SK-N-SH (cell line): ENCODE data around the gene PEDS1. TPM values are rescaled to one million over a fixed set of nuclear protein-coding genes. Genes with fewer than 3 reads are reported as not detected.
"Not testable (repeated sequence)": the region's sequence is repeated elsewhere in the genome, so short reads cannot be mapped to it uniquely, and the experiment has no call there.

Experiments
- CTCF ChIA-PET: fragments of 300-600, 350-600 bp; formaldehyde crosslinking; extraction: SDS; loops from one replicate; lab custom pipeline; 2021; lab: Yijun Ruan, JAX
- POLR2A ChIA-PET: fragments of 350-600 bp; sonication (Branson Sonifier 250); formaldehyde crosslinking; extraction: SDS; loops from one replicate; lab custom pipeline; 2020; ENCODE audit warnings: antibody characterized with exemption, inconsistent platforms; lab: Yijun Ruan, JAX
- DNase-seq: peaks from one replicate; pipeline ENCODE4 v3.0.0; 2012
- H2AFZ ChIP-seq: fragments of 200-600 bp; sonication (generic); 2 replicates; pipeline ENCODE4 v1.8.1; 2016; ENCODE audit warnings: antibody characterized with exemption, mild to moderate bottlenecking, low read depth
- H3F3A ChIP-seq: fragments of 200-600 bp; sonication (generic); replicated peaks from 2 replicates; pipeline ENCODE3; 2016; ENCODE audit warnings: antibody characterized with exemption, mild to moderate bottlenecking; ENCODE audit not compliant: insufficient read depth
- H3K27ac ChIP-seq, 2 experiments: fragments of 200-500 bp in 1 of 2; fragments of 200-600 bp in 1 of 2; sonication (Bioruptor generic) in 1 of 2; sonication (generic), shearing (Covaris generic) in 1 of 2; 2 replicates each; pipeline versions ENCODE4 v1.5.1 to v1.6.1; 2014 to 2016; ENCODE audit warnings: low read depth in 2 of 2, inconsistent platforms in 1 of 2, low read length in 1 of 2, mild to moderate bottlenecking in 1 of 2, mixed read lengths in 1 of 2
- H3K27me3 ChIP-seq: fragments of 200-600 bp; sonication (generic), shearing (Covaris generic); 2 replicates; pipeline ENCODE4 v1.6.1; 2016; ENCODE audit warnings: mixed run types; ENCODE audit not compliant: insufficient read depth
- H3K36me3 ChIP-seq, 2 experiments: fragments of 200-500 bp in 1 of 2; fragments of 200-600 bp in 1 of 2; sonication (Bioruptor generic) in 1 of 2; sonication (generic) in 1 of 2; replicated peaks in 1 of 2; 2 replicates each; pipeline versions ENCODE3 to v1.5.1; 2014 to 2016; ENCODE audit warnings: low read length in 1 of 2, mild to moderate bottlenecking in 1 of 2; ENCODE audit not compliant: insufficient read depth in 2 of 2, control insufficient read depth in 1 of 2
- H3K4me1 ChIP-seq, 2 experiments: fragments of 200-500 bp in 1 of 2; fragments of 200-600 bp in 1 of 2; sonication (Bioruptor generic) in 1 of 2; sonication (generic), shearing (Covaris generic) in 1 of 2; 2 replicates each; pipeline versions ENCODE4 v1.5.1 to v1.6.1; 2014 to 2016; ENCODE audit warnings: low read depth in 1 of 2, low read length in 1 of 2, mixed run types in 1 of 2; ENCODE audit not compliant: insufficient read depth in 2 of 2, control insufficient read depth in 1 of 2
- H3K4me2 ChIP-seq: fragments of 200-600 bp; sonication (generic), shearing (Covaris generic); 2 replicates; pipeline ENCODE4 v1.6.1; 2017; ENCODE audit warnings: mixed run types
- H3K4me3 ChIP-seq, 2 experiments: fragments of 200-500 bp in 1 of 2; fragments of 200-600 bp in 1 of 2; sonication (Bioruptor generic) in 1 of 2; sonication (generic), shearing (Covaris generic) in 1 of 2; 2 replicates each; pipeline versions ENCODE4 v1.5.1 to v1.8.1; 2014 to 2016; ENCODE audit warnings: low read depth in 2 of 2, inconsistent platforms in 1 of 2, low read length in 1 of 2, mild to moderate bottlenecking in 1 of 2, mixed read lengths in 1 of 2, moderate library complexity in 1 of 2
- H3K79me2 ChIP-seq: fragments of 200-600 bp; sonication (generic); 2 replicates; pipeline ENCODE4 v1.8.1; 2017; ENCODE audit warnings: mild to moderate bottlenecking; ENCODE audit not compliant: insufficient read depth
- H3K9ac ChIP-seq: fragments of 200-600 bp; sonication (generic); 2 replicates; pipeline ENCODE4 v1.6.1; 2017; ENCODE audit warnings: mixed run types
- H3K9me2 ChIP-seq: fragments of 200-600 bp; sonication (generic); 2 replicates; pipeline ENCODE4 v1.6.1; 2017; ENCODE audit warnings: mixed run types
- H3K9me3 ChIP-seq: fragments of 200-600 bp; sonication (generic); 2 replicates; pipeline ENCODE4 v1.6.1; 2017; ENCODE audit warnings: mixed run types, mild to moderate bottlenecking, moderate library complexity
- H4K20me1 ChIP-seq: fragments of 200-600 bp; sonication (generic); 2 replicates; pipeline ENCODE4 v1.6.1; 2017; ENCODE audit warnings: mild to moderate bottlenecking, mixed run types; ENCODE audit not compliant: insufficient read depth
- CHD2 ChIP-seq: fragments of 150-350 bp; IDR thresholded peaks from 2 replicates; pipeline ENCODE4 v1.6.1; 2018; ENCODE audit warnings: low read length; ENCODE audit not compliant: partially characterized antibody
- EP300 ChIP-seq, 2 experiments: IDR thresholded peaks; 2 replicates each; pipeline versions ENCODE4 v1.4.0 to v1.6.1; 2012; ENCODE audit warnings: borderline replicate concordance in 1 of 2, low read depth in 1 of 2, low read length in 1 of 2
- FOSL2 ChIP-seq: IDR thresholded peaks from 2 replicates; pipeline ENCODE4 v1.4.0; 2012; ENCODE audit warnings: low read depth, mild to moderate bottlenecking, moderate library complexity, borderline replicate concordance
- GABPA ChIP-seq: IDR thresholded peaks from 2 replicates; pipeline ENCODE4 v1.4.0; 2012; ENCODE audit warnings: low read depth, mild to moderate bottlenecking
- GATA2 ChIP-seq: sonication (generic); formaldehyde crosslinking; IDR thresholded peaks from 2 replicates; pipeline ENCODE4 v1.5.0; 2020; ENCODE audit warnings: mild to moderate bottlenecking, missing genetic modification reagents
- JUND ChIP-seq: IDR thresholded peaks from 2 replicates; pipeline ENCODE4 v1.4.0; 2012
- MEF2A ChIP-seq: IDR thresholded peaks from 2 replicates; pipeline ENCODE4 v1.4.0; 2012; ENCODE audit warnings: low read depth, borderline replicate concordance
- RAD21 ChIP-seq: IDR thresholded peaks from 2 replicates; pipeline ENCODE4 v1.6.1; 2012; ENCODE audit warnings: mild to moderate bottlenecking, low read length
- TCF12 ChIP-seq: IDR thresholded peaks from 2 replicates; pipeline ENCODE4 v1.4.0; 2012
- YY1 ChIP-seq: IDR thresholded peaks from 2 replicates; pipeline ENCODE4 v1.4.0; 2012; ENCODE audit warnings: low read depth, mild to moderate bottlenecking
- WGBS: methylation state at CpG from one replicate; pipeline ENCODE4 v1.1.6; 2017; ENCODE audit warnings: low lambda C conversion rate; 5-methylcytosine and 5-hydroxymethylcytosine counted together
- polyA plus RNA-seq, 3 experiments: library from polyadenylated mRNA; depleted of rRNA; stranded (reverse); fragments of >200 nt; gene quantifications; 2 replicates each; pipeline ENCODE4 v1.2.3, GENCODE V29; 2012
- TF ChIP-seq, protein P1 (sequence below): fragments of 150-350 bp; IDR thresholded peaks from 2 replicates; pipeline ENCODE4 v1.6.1; 2017; ENCODE audit warnings: antibody characterized with exemption, low read length, low read depth, borderline replicate concordance
- TF ChIP-seq, protein P2 (sequence below): IDR thresholded peaks from 2 replicates; pipeline ENCODE4 v1.4.0; 2012; ENCODE audit warnings: low read depth, borderline replicate concordance
- TF ChIP-seq, protein P3 (sequence below): fragments of 200-600 bp; sonication (generic); IDR thresholded peaks from 2 replicates; pipeline ENCODE4 v1.6.1; 2017; ENCODE audit warnings: antibody characterized with exemption, mild to moderate bottlenecking, moderate library complexity
- TF ChIP-seq, protein P4 (sequence below): IDR thresholded peaks from 2 replicates; pipeline ENCODE4 v1.4.0; 2012; ENCODE audit warnings: low read depth, borderline replicate concordance

Gene PEDS1
- polyA plus RNA-seq, 1 of the 3 experiments (the other 2 are of a cell fraction) = 18.3 TPM

DNA sequence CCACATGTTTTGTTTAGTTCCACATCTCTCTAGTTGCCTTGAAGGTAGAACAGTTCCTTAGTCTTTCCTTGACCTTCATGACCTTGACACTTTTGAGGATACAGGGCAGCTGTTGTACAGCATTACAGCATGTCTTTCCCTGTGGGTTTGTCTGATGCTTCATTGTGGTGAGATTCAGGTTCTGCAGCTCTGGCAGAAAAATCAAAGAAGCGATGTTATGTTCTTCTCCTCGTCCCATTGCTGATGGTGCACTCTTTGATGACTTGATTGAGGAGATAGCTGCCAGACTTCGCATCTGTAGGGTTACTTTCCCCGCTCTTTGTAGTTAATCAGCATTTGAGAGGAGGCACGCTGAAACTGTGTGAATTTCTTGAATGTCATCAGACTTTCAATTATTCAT, 49.2 kb upstream of the PEDS1 start:
- DNase-seq = no peak
- Histone ChIP-seq H3K79me2 (no peaks in the 10 kb centered on the region), H4K20me1 (no peaks in the 10 kb centered on the region), H3K27me3 (no peaks in the 10 kb centered on the region), H2AFZ (no peak overlapping the region), H3F3A (no peaks in the 10 kb centered on the region), H3K9ac (no peak overlapping the region), H3K9me3 (no peaks in the 10 kb centered on the region), H3K4me2 (no peak overlapping the region), H3K36me3 (peaks cover 0 to 3% of the 10 kb centered on the region in 2 experiments), H3K27ac (no peak overlapping the region), H3K9me2 (no peaks in the 10 kb centered on the region), H3K4me3 (no peak overlapping the region), H3K4me1 (no peaks in the 10 kb centered on the region)
- TF ChIP-seq FOSL2 = no peak
- TF ChIP-seq YY1 = no peak
- TF ChIP-seq JUND = no peak
- no peak for TF ChIP-seq TCF12
- TF ChIP-seq GATA2 = no peak
- no peak for TF ChIP-seq MEF2A
- TF ChIP-seq, protein P1, sequence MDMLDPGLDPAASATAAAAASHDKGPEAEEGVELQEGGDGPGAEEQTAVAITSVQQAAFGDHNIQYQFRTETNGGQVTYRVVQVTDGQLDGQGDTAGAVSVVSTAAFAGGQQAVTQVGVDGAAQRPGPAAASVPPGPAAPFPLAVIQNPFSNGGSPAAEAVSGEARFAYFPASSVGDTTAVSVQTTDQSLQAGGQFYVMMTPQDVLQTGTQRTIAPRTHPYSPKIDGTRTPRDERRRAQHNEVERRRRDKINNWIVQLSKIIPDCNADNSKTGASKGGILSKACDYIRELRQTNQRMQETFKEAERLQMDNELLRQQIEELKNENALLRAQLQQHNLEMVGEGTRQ = no peak
- TF ChIP-seq, protein P2, sequence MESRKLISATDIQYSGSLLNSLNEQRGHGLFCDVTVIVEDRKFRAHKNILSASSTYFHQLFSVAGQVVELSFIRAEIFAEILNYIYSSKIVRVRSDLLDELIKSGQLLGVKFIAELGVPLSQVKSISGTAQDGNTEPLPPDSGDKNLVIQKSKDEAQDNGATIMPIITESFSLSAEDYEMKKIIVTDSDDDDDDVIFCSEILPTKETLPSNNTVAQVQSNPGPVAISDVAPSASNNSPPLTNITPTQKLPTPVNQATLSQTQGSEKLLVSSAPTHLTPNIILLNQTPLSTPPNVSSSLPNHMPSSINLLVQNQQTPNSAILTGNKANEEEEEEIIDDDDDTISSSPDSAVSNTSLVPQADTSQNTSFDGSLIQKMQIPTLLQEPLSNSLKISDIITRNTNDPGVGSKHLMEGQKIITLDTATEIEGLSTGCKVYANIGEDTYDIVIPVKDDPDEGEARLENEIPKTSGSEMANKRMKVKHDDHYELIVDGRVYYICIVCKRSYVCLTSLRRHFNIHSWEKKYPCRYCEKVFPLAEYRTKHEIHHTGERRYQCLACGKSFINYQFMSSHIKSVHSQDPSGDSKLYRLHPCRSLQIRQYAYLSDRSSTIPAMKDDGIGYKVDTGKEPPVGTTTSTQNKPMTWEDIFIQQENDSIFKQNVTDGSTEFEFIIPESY = no peak
- no peak for TF ChIP-seq RAD21
- TF ChIP-seq EP300 (IDR thresholded peaks at IDR 0.05; ENCODE audit: borderline replicate concordance in 1 of 2, low read depth in 1 of 2, low read length in 1 of 2) = no peak
- TF ChIP-seq, protein P3, sequence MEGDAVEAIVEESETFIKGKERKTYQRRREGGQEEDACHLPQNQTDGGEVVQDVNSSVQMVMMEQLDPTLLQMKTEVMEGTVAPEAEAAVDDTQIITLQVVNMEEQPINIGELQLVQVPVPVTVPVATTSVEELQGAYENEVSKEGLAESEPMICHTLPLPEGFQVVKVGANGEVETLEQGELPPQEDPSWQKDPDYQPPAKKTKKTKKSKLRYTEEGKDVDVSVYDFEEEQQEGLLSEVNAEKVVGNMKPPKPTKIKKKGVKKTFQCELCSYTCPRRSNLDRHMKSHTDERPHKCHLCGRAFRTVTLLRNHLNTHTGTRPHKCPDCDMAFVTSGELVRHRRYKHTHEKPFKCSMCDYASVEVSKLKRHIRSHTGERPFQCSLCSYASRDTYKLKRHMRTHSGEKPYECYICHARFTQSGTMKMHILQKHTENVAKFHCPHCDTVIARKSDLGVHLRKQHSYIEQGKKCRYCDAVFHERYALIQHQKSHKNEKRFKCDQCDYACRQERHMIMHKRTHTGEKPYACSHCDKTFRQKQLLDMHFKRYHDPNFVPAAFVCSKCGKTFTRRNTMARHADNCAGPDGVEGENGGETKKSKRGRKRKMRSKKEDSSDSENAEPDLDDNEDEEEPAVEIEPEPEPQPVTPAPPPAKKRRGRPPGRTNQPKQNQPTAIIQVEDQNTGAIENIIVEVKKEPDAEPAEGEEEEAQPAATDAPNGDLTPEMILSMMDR = no peak
- no peak for TF ChIP-seq GABPA
- TF ChIP-seq CHD2 = no peak
- TF ChIP-seq, protein P4, sequence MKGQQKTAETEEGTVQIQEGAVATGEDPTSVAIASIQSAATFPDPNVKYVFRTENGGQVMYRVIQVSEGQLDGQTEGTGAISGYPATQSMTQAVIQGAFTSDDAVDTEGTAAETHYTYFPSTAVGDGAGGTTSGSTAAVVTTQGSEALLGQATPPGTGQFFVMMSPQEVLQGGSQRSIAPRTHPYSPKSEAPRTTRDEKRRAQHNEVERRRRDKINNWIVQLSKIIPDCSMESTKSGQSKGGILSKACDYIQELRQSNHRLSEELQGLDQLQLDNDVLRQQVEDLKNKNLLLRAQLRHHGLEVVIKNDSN = no peak
- ChIA-PET CTCF (interaction anchor here (0.7 to 1.0 kb wide), 2 partner anchors 12 to 26 kb away, joined by 3 read pairs; partner anchors contain the start of gene CEBPB), POLR2A (no interaction called here)
- 81% methylated on average over 5 of the region's 5 CpGs for WGBS

DNA sequence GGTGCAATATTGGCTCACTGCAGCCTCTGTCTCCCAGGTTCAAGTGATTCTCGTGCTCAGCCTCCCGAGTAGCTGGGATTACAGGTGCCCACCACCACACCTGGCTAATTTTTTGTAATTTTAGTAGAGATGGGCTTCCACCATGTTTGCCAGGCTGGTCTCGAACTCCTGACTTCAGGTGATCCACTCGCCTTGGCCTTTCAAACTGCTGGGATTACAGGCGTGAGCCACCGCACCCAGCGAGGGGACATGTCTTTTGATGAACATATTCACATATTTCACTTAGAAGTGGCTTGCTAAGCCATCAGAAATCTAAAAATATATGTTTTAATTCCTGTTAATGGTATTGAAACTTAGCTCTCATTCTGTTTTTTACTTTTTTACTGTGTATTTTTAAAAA, 48.2 kb upstream of the PEDS1 start:
- CTCF ChIA-PET = interaction anchor here (2.1 kb wide), 1 partner anchor 10 kb away, joined by 10 read pairs; the partner anchor contains the start of gene CEBPB
- H3K27ac ChIP-seq, H3K4me2 ChIP-seq, H3K9ac ChIP-seq, H4K20me1 ChIP-seq, H3K27me3 ChIP-seq, POLR2A ChIA-PET, H3K9me3 ChIP-seq, H3F3A ChIP-seq, H2AFZ ChIP-seq, H3K9me2 ChIP-seq, H3K36me3 ChIP-seq, H3K4me1 ChIP-seq, H3K4me3 ChIP-seq, H3K79me2 ChIP-seq, DNase-seq: not testable (repeated sequence)
- 95% methylated on average over 7 of the region's 7 CpGs for WGBS
